Prostate gland (tissue), 2 donors: Measurements from ENCODE around the gene CUX1. TPM values are rescaled to one million over a fixed set of nuclear protein-coding genes. Genes with fewer than 3 reads are reported as not detected.

Experiments used
- DNase-seq: peaks from one replicate; pipeline ENCODE4 v3.0.0-alpha.2; 2019; ENCODE audit warnings: low spot score
- H3K27ac ChIP-seq, 2 donors: fragments of 200-600 bp; sonication (generic); 2 replicates each; pipeline ENCODE4 v1.5.1; 2017 to 2019
- H3K27me3 ChIP-seq: fragments of 200-600 bp; sonication (generic); replicated peaks from 2 replicates; pipeline ENCODE4 v1.5.1; 2019; ENCODE audit not compliant: insufficient read depth
- H3K36me3 ChIP-seq, 2 donors: fragments of 200-600 bp; sonication (generic); 1 replicate in 1 of 2; 2 replicates in 1 of 2; pipeline versions ENCODE4 v1.5.1 to v1.8.1; 2017 to 2019
- H3K4me1 ChIP-seq: fragments of 200-600 bp; sonication (generic); replicated peaks from 2 replicates; pipeline ENCODE4 v1.5.1; 2019
- H3K4me3 ChIP-seq, 2 donors: fragments of 200-600 bp; sonication (generic); 2 replicates each; pipeline ENCODE4 v1.5.1; 2017 to 2019
- H3K9me3 ChIP-seq: fragments of 200-600 bp; sonication (generic); 2 replicates; pipeline ENCODE4 v1.5.1; 2017
- POLR2A ChIP-seq: fragments of 450-650 bp; IDR thresholded peaks from one replicate; pipeline ENCODE4 v1.6.1; 2016; ENCODE audit warnings: antibody characterized with exemption, mild to moderate bottlenecking
- POLR2AphosphoS5 ChIP-seq: sonication (generic); formaldehyde crosslinking; IDR thresholded peaks from one replicate; pipeline ENCODE4 v1.6.1; 2017; ENCODE audit warnings: antibody characterized with exemption
- whole genome bisulfite sequencing: methylation state at CpG from one replicate; pipeline ENCODE4 v1.1.5; 2018; 5-methylcytosine and 5-hydroxymethylcytosine counted together
- intact Hi-C: fragments of 100-400 bp; cut with DNase I; formaldehyde crosslinking; loops from one replicate; pipeline ENCODE4 v1.14.2; 2022
- total RNA-seq, 2 donors: library from RNA; depleted of rRNA; stranded (reverse); fragments of >200 nt; gene quantifications; one replicate each; pipeline ENCODE4 v1.1.0, GENCODE V29; 2016
- TF ChIP-seq, protein P1 (sequence below), 4 experiments: fragments of 200-600 bp in 2 of 4; fragments of 450-650 bp in 2 of 4; sonication (generic) in 2 of 4; IDR thresholded peaks; 1 replicate in 3 of 4; 2 replicates in 1 of 4; pipeline ENCODE4 v1.5.1; 2016 to 2019; ENCODE audit warnings: antibody characterized with exemption in 4 of 4, mild to moderate bottlenecking in 2 of 4, moderate library complexity in 2 of 4

The CUX1 gene
- total RNA-seq, 2 donors from 2014 or later, result 96.3 to 99.2 TPM

DNA sequence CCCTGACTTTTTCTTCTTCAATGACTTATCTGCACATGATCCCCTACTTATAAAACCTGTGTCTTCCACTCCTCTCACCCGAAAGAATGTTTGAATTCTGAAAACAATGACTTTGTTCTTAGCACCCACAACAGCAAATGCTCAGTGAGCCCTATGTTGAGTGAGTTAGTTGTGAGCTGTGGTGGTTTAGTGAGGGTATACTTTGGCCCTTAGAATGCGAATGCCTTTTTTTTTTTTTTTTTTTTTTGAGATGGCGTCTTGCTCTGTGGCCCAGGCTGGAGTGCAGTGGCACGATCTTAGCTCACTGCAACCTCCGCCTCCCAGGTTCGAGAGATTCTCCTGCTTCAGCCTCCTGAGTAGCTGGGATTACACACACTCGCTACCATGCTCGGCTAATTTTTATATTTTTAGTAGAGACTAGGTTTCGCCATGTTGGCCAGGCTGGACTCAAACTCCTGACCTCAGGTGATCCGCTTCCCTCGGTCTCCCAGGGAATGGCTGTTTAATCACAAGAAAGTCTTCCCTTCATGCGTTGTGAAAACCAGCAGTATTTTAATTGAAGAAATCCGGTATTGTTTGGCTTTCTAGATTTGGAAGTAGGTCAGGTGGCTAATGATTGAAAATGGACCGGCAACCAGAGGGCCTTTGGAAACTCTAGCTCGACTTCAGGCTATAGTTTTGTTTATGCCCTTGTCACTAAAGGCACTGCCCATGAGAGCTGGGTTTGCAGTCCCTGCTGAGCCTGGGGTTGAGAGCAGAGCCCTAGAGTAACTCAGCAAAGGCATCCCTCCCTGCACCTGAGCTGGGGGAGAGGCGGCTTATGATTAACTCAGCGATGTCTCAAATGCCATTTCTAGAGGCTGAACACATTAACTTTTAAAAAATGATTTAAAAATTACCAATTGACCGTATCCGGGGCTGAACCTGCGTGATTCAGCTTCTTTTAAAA lies 41.3 kb downstream of the CUX1 start:
- DNase-seq, result no peak
- TF ChIP-seq, protein P1, sequence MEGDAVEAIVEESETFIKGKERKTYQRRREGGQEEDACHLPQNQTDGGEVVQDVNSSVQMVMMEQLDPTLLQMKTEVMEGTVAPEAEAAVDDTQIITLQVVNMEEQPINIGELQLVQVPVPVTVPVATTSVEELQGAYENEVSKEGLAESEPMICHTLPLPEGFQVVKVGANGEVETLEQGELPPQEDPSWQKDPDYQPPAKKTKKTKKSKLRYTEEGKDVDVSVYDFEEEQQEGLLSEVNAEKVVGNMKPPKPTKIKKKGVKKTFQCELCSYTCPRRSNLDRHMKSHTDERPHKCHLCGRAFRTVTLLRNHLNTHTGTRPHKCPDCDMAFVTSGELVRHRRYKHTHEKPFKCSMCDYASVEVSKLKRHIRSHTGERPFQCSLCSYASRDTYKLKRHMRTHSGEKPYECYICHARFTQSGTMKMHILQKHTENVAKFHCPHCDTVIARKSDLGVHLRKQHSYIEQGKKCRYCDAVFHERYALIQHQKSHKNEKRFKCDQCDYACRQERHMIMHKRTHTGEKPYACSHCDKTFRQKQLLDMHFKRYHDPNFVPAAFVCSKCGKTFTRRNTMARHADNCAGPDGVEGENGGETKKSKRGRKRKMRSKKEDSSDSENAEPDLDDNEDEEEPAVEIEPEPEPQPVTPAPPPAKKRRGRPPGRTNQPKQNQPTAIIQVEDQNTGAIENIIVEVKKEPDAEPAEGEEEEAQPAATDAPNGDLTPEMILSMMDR (IDR thresholded peaks at IDR 0.05), result no peak
- no peak for TF ChIP-seq POLR2AphosphoS5
- TF ChIP-seq POLR2A, result no peak
- Histone ChIP-seq H3K27ac (peak overlapping the region; percentile 33 to 90), H3K4me3 (no peak overlapping the region), H3K27me3 (no peaks in the 10 kb centered on the region), H3K36me3 (no peaks in the 10 kb centered on the region), H3K9me3 (no peaks in the 10 kb centered on the region), H3K4me1 (peaks cover 10% of the 10 kb centered on the region)
- WGBS, result 81% methylated on average over 20 of the region's 20 CpGs
- intact Hi-C loops, result loop anchor here (5.0 to 10.0 kb wide), 2 partner anchors 54 to 266 kb away; no protein-coding TSS in a partner anchor

DNA sequence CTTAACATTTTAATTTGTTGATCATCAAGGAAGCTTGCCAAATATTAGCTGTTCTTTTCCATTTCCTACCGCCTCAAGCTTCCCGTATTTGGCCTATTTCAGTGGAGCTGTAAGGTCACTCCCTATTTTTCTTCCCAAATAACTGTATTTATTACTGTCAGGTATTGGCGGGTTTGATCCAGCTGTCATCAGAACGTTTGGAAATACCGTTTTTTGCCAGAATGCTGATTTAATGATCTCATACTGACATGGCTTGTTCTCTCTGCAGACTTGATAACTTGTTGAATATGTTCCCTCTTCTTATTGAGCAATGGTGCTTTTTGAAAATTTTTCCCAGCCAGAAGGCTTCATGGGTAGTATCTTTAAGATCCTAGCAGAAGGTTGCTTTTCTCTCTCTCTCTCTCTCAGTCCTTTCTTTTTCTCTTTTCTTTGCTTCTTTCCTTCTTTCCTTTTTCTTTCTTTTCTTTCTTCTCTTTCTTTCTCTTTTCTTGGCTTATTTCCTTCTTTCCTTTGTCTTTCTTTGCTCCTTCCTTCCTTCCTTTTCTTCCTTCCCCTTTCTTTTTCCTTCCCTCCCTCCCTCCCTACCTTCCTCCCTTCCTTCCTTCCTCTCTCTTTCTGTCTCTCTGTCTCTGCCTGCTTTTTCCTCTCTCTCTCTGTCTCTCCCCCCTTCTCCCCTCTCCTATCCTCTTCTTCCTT lies 42.1 kb downstream of the CUX1 start:
- 40% methylated on average over 5 of the region's 5 CpGs for WGBS
- Histone ChIP-seq H3K4me3 (no peak overlapping the region), H3K27ac (peak overlapping the region; percentile 33 to 42), H3K36me3 (no peaks in the 10 kb centered on the region), H3K27me3 (no peaks in the 10 kb centered on the region), H3K4me1 (peaks cover 10% of the 10 kb centered on the region), H3K9me3 (no peaks in the 10 kb centered on the region)
- DNase-seq, result no peak
- TF ChIP-seq, protein P1 (IDR thresholded peaks at IDR 0.05), result no peak
- peak; percentile 30 for TF ChIP-seq POLR2AphosphoS5
- TF ChIP-seq POLR2A, result no peak
- intact Hi-C loops, result loop anchor here (5.0 to 10.0 kb wide), 2 partner anchors 53 to 265 kb away; no protein-coding TSS in a partner anchor

DNA sequence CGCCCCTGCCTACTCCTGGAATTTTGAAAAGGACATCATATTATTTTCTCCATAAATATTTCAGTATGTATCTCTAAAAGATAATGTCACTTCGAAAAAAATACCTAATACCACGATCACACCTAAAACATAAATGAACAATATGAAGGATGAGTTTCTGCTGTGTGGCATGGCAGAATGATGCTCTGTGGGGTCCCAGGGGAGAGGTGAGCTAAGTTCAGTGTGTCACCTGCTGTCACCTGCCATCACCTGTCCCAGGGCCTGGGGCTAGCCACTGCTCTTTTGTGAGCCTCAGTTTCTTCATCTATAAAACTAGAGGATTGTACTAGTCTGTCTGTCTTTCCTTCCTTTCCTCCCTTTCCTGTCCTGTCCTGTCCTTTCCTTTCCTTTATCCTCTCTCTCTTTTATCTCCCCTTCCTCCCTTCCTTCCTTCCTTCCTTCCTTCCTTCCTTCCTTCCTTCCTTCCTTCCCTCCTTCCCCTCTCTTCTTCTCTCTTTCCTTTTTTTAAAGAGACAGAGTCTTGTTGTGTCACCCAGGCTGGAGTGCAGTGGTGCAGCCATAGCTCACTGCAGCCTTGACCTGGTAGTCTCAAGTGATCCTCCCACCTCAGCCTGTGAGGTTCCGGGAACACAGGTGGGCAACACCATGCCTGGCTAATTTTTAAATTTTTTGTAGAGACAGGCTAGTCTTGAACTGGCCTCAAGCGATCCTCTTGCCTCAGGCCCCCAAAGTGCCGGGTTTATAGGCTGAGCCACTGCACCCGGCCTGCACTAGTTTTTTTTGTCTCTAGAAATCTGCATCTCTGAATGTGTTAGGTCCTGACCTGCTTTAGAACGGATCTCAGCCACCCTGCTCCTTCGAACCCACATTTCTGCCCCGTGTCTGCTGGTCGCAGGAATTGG lies 43.1 kb downstream of the CUX1 start:
- H3K27ac ChIP-seq, result no peak overlapping the region
- peaks cover 10% of the 10 kb centered on the region for H3K4me1 ChIP-seq
- 84% methylated on average over 11 of the region's 11 CpGs for WGBS
- H3K4me3 ChIP-seq, result no peak overlapping the region
- TF ChIP-seq POLR2AphosphoS5, result no peak
- TF ChIP-seq POLR2A, result no peak
- TF ChIP-seq, protein P1 (IDR thresholded peaks at IDR 0.05), result no peak
- no peaks in the 10 kb centered on the region for H3K36me3 ChIP-seq
- no peaks in the 10 kb centered on the region for H3K27me3 ChIP-seq
- DNase-seq, result no peak
- no peaks in the 10 kb centered on the region for H3K9me3 ChIP-seq
- intact Hi-C loops, result no loop called here

DNA sequence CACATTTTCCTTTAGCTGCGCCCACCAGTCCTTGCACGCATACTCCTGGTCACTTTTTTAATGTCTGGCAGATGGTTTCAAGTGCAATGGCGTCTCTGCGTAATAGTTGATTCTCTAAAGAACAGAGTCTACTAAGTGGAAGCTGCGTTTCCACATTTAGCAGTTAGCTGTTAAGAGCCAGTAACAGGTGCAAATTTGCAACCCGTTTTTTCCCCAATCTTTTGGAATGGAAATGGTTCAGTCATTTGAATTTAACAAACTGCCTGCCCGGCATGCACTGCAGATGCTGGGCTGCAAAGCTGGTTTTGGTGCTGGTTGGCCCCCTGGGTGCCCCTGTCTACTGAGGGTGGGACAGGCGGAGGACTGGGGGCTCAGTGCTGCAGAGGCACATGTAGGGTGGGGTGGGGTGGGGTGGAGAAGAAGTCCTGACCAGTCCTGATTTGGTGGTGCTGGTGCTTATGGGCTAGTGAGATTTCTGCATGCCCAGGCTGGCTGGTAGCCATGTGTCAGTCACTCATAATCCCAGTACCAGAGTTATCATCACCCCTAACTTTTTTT lies 43.9 kb downstream of the CUX1 start:
- Histone ChIP-seq H3K9me3 (no peaks in the 10 kb centered on the region), H3K36me3 (no peaks in the 10 kb centered on the region), H3K27me3 (no peaks in the 10 kb centered on the region), H3K4me1 (peaks cover 10% of the 10 kb centered on the region), H3K4me3 (no peak overlapping the region), H3K27ac (no peak overlapping the region)
- intact Hi-C loops, result no loop called here
- TF ChIP-seq POLR2A, result no peak
- TF ChIP-seq POLR2AphosphoS5, result no peak
- TF ChIP-seq, protein P1 (IDR thresholded peaks at IDR 0.05), result no peak
- WGBS, result 83% methylated on average over 8 of the region's 8 CpGs
- DNase-seq, result no peak
